Fibroblast of pulmonary artery (primary cell): ENCODE measurements around the gene SNTA1.

Experiments
- DNase-seq: peaks from one replicate; pipeline ENCODE4 v3.0.0-alpha.2; 2010; ENCODE audit warnings: low read depth
- H3K4me3 ChIP-seq: replicated peaks from 2 replicates; pipeline ENCODE4 v1.5.1; 2011; ENCODE audit warnings: low read depth, mild to moderate bottlenecking, control low read depth, low read length, moderate library complexity
- TF ChIP-seq, protein P1 (sequence below): IDR thresholded peaks from 2 replicates; pipeline ENCODE4 v1.5.1; 2011; ENCODE audit warnings: mild to moderate bottlenecking, control low read depth, low read length, inconsistent platforms; ENCODE audit errors: missing control alignments

The SNTA1 gene

DNA sequence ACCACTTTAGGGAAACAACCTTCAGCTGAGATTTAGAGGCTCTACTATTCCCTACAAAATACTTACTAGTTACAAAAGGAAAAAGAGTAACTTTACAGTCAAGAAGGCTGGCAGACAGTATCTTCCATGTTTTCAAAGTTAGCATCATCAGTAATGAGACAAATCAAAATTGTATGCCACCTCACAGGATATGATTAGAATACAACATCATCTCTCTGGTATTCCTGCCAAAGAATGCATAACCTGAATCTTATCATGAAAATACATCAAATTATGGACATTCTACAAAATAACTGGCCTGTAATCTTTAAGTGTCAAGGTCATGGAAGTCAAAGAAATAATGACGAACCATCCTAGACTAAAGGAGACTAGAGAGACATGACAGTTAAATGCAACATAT is 80.7 kb downstream of the SNTA1 start:
- H3K4me3 ChIP-seq = no peak overlapping the region
- TF ChIP-seq, protein P1, sequence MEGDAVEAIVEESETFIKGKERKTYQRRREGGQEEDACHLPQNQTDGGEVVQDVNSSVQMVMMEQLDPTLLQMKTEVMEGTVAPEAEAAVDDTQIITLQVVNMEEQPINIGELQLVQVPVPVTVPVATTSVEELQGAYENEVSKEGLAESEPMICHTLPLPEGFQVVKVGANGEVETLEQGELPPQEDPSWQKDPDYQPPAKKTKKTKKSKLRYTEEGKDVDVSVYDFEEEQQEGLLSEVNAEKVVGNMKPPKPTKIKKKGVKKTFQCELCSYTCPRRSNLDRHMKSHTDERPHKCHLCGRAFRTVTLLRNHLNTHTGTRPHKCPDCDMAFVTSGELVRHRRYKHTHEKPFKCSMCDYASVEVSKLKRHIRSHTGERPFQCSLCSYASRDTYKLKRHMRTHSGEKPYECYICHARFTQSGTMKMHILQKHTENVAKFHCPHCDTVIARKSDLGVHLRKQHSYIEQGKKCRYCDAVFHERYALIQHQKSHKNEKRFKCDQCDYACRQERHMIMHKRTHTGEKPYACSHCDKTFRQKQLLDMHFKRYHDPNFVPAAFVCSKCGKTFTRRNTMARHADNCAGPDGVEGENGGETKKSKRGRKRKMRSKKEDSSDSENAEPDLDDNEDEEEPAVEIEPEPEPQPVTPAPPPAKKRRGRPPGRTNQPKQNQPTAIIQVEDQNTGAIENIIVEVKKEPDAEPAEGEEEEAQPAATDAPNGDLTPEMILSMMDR = no peak
- no peak for DNase-seq

DNA sequence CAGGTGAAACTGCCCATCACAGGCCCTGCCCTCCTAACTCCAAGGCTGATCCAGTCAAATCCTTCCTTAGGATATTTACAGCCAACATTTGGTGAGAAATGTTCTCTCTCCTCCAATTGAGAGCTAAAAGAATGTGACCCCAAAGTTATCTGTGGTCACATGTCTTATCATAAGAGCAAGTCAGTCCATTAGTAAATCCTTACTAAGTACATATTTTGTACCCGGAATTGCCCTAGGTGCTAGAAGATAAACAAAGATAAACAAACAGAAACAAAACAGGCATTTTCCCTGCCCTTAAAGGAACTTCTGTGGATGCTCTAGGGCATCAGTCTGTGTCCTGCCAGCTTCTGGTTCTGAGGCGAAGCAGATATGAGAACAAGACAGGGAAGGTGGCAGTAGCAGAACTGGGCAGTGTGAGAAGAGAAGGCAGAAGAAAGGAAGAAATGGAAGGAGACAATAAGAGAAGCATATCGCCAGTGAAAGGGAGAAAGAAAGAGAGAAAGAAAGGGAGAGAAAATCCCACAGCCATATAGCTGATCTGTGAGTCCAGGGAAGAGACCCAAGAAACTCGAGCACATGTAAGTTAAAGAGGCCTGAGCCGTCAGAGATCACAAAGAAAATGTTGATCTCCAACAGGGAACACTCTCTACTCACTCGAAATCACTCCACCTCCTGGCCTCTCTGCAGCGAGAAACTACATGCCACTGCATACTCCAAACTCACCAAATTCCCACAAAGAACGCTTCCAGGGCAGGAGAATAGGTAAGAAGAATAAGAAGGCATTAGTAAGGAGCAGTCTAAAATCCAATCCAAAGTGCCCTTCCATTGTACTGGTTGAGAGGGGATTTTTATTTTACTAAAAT is 83.9 kb downstream of the SNTA1 start:
- no peak for DNase-seq
- TF ChIP-seq, protein P1 = no peak
- no peak overlapping the region for H3K4me3 ChIP-seq
